HG02981 (cell line): ENCODE results near the gene TTLL13.

Experiments
- ATAC-seq: cut with Tn5 transposase; IDR thresholded peaks from one replicate; pipeline ENCODE4 v1.9.1; 2021; ENCODE audit warnings: mild to moderate bottlenecking, moderate library complexity; ENCODE audit not compliant: unreplicated experiment

Gene TTLL13

GRCh38 chr15:90213818-90214204 lies 35.5 kb upstream of the TTLL13 start:
- ATAC-seq = no peak

GRCh38 chr15:90214553-90215196 lies 34.7 kb upstream of the TTLL13 start:
- ATAC-seq = no peak

- ATAC-seq = no peak
Observed at GRCh38 chr15:90217671-90218394, 31.5 kb upstream of the TTLL13 start.

DNA sequence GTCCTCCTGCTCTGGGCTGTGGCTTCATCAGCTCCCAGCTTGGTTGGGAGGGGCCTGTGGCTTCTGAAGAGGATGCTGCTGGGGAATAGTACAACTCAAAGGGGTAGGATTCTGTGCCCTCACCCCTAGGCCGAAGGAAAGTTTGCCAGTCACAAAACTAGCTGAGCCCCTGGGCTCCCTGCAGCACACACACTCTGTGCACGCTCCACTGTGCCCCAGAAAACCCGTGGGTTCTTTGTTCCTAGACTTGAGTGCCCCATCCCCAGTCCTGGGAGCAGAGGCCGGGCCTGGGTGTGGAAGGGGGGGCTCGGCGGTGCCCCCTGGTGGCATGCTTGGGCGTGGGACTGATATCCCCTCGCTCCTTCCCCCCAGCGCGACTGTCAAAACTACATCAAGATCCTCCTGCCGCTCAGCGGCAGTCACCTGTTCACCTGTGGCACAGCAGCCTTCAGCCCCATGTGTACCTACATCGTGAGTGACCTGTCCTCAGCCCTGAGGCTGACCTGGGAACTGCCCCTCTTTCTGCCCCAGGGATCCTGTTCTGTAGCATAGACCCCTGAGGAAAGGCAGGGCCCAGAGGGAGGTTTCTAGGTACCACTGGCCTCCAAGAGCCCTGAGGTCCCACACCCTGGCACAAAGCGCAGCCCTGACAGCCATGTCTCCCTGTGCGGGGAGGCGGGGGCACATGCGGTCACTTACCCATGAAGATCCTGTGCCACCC lies 29.8 kb upstream of the TTLL13 start:
- no peak for ATAC-seq

GRCh38 chr15:90221246-90221900 lies 28.0 kb upstream of the TTLL13 start:
- no peak for ATAC-seq

GRCh38 chr15:90222547-90222946 lies 26.8 kb upstream of the TTLL13 start:
- ATAC-seq = no peak

DNA sequence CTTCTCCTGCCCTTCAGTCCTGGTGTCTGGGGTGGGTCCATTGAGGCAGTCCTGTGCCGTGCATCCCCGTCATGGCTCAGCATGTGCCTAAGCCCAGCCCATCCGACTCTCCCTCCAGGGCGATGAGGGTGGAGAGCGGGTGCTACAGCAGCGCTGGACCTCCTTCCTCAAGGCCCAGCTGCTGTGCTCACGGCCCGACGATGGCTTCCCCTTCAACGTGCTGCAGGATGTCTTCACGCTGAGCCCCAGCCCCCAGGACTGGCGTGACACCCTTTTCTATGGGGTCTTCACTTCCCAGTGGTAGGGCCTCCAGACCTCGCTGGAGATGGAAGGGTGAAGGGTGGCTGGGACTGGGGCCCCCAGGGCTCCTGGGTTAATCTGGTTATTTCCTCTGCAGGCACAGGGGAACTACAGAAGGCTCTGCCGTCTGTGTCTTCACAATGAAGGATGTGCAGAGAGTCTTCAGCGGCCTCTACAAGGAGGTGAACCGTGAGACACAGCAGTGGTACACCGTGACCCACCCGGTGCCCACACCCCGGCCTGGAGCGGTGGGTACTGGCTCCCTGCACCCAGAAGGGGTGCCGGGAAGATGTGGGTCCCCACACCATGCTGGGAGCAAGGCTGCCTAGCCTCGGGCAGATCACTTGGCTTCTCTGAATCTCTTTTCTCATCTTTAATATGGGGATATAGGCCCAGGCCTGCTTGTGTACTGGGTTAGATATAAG lies 25.8 kb upstream of the TTLL13 start:
- ATAC-seq = no peak

- no peak for ATAC-seq
Observed at GRCh38 chr15:90225047-90225446, 24.3 kb upstream of the TTLL13 start.

GRCh38 chr15:90225504-90226234 lies 23.7 kb upstream of the TTLL13 start:
- ATAC-seq = no peak

GRCh38 chr15:90227336-90227735 lies 22.0 kb upstream of the TTLL13 start:
- ATAC-seq = no peak

GRCh38 chr15:90227816-90228772 lies 21.3 kb upstream of the TTLL13 start:
- no peak for ATAC-seq

DNA sequence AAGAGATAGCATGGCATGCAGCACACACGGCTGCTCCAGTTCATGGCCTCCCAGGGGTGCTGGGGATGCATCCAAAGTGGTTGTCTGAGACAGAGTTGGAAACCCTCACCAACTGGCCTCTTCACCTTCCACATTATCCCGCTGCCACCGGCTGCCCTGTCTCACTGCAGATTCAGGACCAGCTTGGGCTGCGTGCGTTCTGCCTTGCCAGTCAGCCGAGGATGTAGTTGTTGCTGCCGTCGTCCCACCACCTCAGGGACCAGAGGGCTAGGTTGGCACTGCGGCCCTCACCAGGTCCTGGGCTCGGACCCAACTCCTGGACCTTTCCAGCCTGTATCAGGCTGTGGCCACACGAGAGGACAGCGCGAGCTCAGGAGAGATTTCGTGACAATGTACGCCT lies 20.4 kb upstream of the TTLL13 start:
- ATAC-seq = no peak

GRCh38 chr15:90230071-90230494 lies 19.3 kb upstream of the TTLL13 start:
- no peak for ATAC-seq

GRCh38 chr15:90230610-90231009 lies 18.7 kb upstream of the TTLL13 start:
- no peak for ATAC-seq

- no peak for ATAC-seq
Observed at GRCh38 chr15:90231028-90232017, 18.0 kb upstream of the TTLL13 start.

- ATAC-seq = no peak
Observed at GRCh38 chr15:90232196-90232595, 17.2 kb upstream of the TTLL13 start.

DNA sequence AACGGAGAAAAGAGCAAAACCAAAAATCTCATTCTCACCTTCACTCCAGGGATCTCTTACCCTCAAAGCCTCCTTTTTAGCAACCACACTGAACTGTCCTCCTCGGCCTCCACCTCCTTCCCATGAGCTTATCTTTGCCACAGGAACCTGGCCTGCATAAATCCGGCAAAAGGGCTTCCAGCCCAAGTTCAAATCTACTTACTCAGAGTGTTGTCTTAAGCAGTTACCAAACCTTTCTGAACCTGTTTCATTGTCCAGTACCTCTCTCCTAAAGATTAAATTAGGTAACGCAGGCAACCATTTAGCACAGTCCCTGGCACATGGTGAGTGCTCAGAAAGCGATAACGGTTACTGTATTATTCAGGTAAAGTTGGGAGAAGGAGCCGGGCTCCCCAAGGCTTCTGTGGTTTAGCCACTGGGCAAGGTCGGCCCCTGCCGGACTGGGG lies 16.4 kb upstream of the TTLL13 start:
- ATAC-seq = no peak
